Psoas muscle (tissue), 8 donors: ENCODE results near the gene PIGL. TPM values are rescaled to one million over a fixed set of nuclear protein-coding genes. Genes with fewer than 3 reads are reported as not detected.
"Not testable (repeated sequence)": the region's sequence is repeated elsewhere in the genome, so short reads cannot be mapped to it uniquely, and the experiment has no call there.

ENCODE experiments used
- ATAC-seq, 4 donors: fragments of 200-7000 bp; cut with Tn5 transposase; one replicate each; pipeline ENCODE4 v1.9.1; 2020; ENCODE audit warnings: moderate library complexity in 3 of 4, mild to moderate bottlenecking in 2 of 4
- DNase-seq, 2 donors: peaks; one replicate each; pipeline ENCODE4 v3.0.0-alpha.2; 2020
- H3K27ac ChIP-seq: fragments of 200-600 bp; one replicate; pipeline ENCODE4 v1.8.0; 2022
- H3K27me3 ChIP-seq, 3 donors: fragments of 200-600 bp in 1 of 3; one replicate each; pipeline versions ENCODE4 v1.6.1 to v1.8.0; 2013 to 2022; ENCODE audit warnings: low read length in 2 of 3, mild to moderate bottlenecking in 2 of 3, moderate library complexity in 1 of 3; ENCODE audit not compliant: insufficient read depth in 3 of 3
- H3K36me3 ChIP-seq, 2 donors: fragments of 200-600 bp in 1 of 2; one replicate each; pipeline versions ENCODE4 v1.6.1 to v1.8.0; 2013 to 2022; ENCODE audit warnings: low read depth in 1 of 2, mild to moderate bottlenecking in 1 of 2, moderate library complexity in 1 of 2; ENCODE audit not compliant: insufficient read depth in 1 of 2
- H3K4me1 ChIP-seq: fragments of 200-600 bp; one replicate; pipeline ENCODE4 v1.8.0; 2022
- H3K4me3 ChIP-seq: fragments of 200-600 bp; one replicate; pipeline ENCODE4 v1.8.0; 2022; ENCODE audit warnings: mild to moderate bottlenecking
- H3K9me3 ChIP-seq: fragments of 200-600 bp; one replicate; pipeline ENCODE4 v1.8.0; 2022
- WGBS, 3 donors: extraction: QIAGEN DNeasy Blood & Tissue Kit; methylation state at CpG; one replicate each; pipeline versions ENCODE4 v1.1.6 to v1.1.7; 2013; 5-methylcytosine and 5-hydroxymethylcytosine counted together
- intact Hi-C, 2 donors: fragments of 100-400 bp; cut with DNase I; formaldehyde crosslinking; loops; one replicate each; pipeline versions ENCODE4 v1.11.0 to v1.14.2; 2022
- polyA plus RNA-seq, 3 donors: library from polyadenylated mRNA; stranded (reverse); fragments of 200-250 nt; gene quantifications; one replicate each; pipeline ENCODE4 v1.2.3, GENCODE V29; 2013
- total RNA-seq, 4 donors: library from RNA; stranded (reverse); fragmentation: NEBNext Ultra II Directional in 2 of 4; extraction: Animal tissue kit (Norgen Biotek cat#: 25700) in 2 of 4; gene quantifications; one replicate each; pipeline versions ENCODE4 v1.2.1 to v1.2.4, GENCODE V29; 2021 to 2023
- TF ChIP-seq, protein P1 (sequence below): fragments of 200-600 bp; IDR thresholded peaks from one replicate; pipeline ENCODE4 v1.8.0; 2022; ENCODE audit warnings: antibody characterized with exemption
- donor health status: healthy with polysubstance abuse.
- donor health status: DM: no; HTN: no; CAD: no; lungs with moderate emphysema.
- donor health status: Bipolar disorder and iron deficiency.
- donor health status: healthy.
- donor health status: DM: yes; HTN: yes; CAD: no.
- donor health status: DM: no; HTN: no; CAD: no.
- donor health status: DM: no; HTN: no; CAD: no.
- donor health status: DM: yes; HTN: yes; CAD: no.

Gene PIGL
- total and polyA plus RNA-seq, 7 donors: 3.8 to 13.2 (median 8.3) TPM

DNA sequence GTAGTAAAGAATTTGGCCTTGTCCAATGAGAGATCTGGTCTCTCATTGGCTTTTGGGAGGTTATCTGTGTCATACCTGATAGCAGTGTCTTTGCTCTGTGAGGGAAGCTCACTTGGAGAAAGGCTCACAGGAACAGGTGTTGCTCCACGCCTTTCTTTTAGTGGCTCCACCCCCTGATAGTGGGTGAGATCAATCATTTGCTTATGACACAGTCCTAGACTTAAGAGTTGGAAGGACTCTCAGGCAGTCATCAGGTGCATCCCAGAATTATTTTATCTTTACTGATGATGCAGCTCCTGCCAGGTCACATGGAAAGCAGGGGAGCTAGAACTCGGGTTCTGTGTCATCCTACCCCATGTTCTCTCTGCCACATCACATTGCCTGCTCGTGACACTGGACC lies 76.9 kb downstream of the PIGL start:
- WGBS, 3 donors: 85 to 94% (median 88%) methylated on average over 3 of the region's 3 CpGs
- no peaks in the 10 kb centered on the region for H3K27me3 ChIP-seq
- no peak overlapping the region for H3K27ac ChIP-seq
- H3K4me1 ChIP-seq: no peaks in the 10 kb centered on the region
- no peak for ATAC-seq
- TF ChIP-seq, protein P1, sequence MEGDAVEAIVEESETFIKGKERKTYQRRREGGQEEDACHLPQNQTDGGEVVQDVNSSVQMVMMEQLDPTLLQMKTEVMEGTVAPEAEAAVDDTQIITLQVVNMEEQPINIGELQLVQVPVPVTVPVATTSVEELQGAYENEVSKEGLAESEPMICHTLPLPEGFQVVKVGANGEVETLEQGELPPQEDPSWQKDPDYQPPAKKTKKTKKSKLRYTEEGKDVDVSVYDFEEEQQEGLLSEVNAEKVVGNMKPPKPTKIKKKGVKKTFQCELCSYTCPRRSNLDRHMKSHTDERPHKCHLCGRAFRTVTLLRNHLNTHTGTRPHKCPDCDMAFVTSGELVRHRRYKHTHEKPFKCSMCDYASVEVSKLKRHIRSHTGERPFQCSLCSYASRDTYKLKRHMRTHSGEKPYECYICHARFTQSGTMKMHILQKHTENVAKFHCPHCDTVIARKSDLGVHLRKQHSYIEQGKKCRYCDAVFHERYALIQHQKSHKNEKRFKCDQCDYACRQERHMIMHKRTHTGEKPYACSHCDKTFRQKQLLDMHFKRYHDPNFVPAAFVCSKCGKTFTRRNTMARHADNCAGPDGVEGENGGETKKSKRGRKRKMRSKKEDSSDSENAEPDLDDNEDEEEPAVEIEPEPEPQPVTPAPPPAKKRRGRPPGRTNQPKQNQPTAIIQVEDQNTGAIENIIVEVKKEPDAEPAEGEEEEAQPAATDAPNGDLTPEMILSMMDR: no peak
- H3K4me3 ChIP-seq: no peak overlapping the region
- H3K36me3 ChIP-seq: no peaks in the 10 kb centered on the region
- intact Hi-C loops: no loop called here
- H3K9me3 ChIP-seq: no peaks in the 10 kb centered on the region
- no peak for DNase-seq

DNA sequence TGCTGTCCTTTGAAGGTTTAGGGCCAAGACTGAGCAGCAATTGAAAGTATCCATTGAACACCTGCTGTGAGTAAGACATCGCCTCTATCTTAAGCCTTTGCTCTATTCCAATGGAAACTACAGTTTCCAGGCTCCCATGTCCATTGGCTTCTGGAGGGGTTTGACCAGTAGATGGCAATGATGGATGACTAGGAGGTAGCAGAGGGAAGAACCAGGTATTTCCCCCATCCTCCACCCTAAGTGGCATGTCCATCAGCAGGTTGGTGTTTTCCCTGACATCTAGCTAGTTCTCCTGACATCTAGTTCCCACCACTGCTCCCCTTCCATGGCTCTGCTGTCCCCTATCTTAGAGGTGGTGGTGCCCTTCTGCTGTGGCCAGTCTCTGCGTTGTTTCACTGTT lies 77.5 kb downstream of the PIGL start:
- TF ChIP-seq, protein P1: no peak
- intact Hi-C loops: no loop called here
- no peaks in the 10 kb centered on the region for H3K27me3 ChIP-seq
- no peak for DNase-seq
- no peak overlapping the region for H3K27ac ChIP-seq
- H3K9me3 ChIP-seq: no peaks in the 10 kb centered on the region
- no peaks in the 10 kb centered on the region for H3K4me1 ChIP-seq
- ATAC-seq: no peak
- WGBS, 3 donors: 94 to 96% (median 95%) methylated on average over 2 of the region's 2 CpGs
- H3K4me3 ChIP-seq: no peak overlapping the region
- no peaks in the 10 kb centered on the region for H3K36me3 ChIP-seq

- DNase-seq, H3K4me3 ChIP-seq, H3K36me3 ChIP-seq, ATAC-seq, H3K27ac ChIP-seq, H3K4me1 ChIP-seq, H3K27me3 ChIP-seq, intact Hi-C loops, H3K9me3 ChIP-seq: not testable (repeated sequence)
- 94 to 95% (median 95%) methylated on average over 3 of the region's 3 CpGs for WGBS, 3 donors
Measured at GRCh38 chr17:16296072-16296471, 79.1 kb downstream of the PIGL start.

GRCh38 chr17:16297367-16298139 lies 80.5 kb downstream of the PIGL start:
- 78 to 80% (median 78%) methylated on average over 11 of the region's 11 CpGs for WGBS, 3 donors
- Histone ChIP-seq H3K4me3 (no peak overlapping the region), H3K27me3 (no peaks in the 10 kb centered on the region), H3K36me3 (peaks cover 2 to 11% of the 10 kb centered on the region in 2 donors), H3K4me1 (no peaks in the 10 kb centered on the region), H3K27ac (no peak overlapping the region), H3K9me3 (no peaks in the 10 kb centered on the region)
- intact Hi-C loops: no loop called here
- TF ChIP-seq, protein P1: no peak
- DNase-seq: no peak
- ATAC-seq: no peak

DNA sequence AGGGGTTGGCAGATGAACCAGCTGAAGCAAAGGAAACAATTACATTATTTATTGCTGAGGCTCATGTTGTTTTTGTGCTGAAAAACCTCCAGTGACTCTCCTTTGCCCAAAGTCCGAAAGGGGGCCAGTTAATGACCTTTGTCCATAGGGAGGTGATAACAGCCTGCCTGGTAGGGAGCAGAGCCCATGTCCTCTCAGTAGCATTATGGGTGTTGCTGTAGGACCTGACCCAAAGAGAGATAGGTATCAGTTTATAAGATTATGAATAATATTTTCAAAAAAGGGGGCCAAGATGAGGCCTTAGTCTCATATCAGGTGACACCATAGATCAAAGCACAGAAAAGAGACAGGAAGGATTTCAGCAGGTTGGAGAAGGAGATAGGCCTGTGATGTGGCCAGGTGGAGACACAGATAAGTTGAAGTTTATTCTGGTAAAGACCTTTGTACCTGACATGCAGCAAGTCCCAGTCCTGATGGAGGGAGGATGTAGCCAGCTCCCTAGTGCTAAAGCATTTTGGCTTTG lies 81.2 kb downstream of the PIGL start:
- intact Hi-C loops: no loop called here
- no peak for ATAC-seq
- TF ChIP-seq, protein P1: no peak
- Histone ChIP-seq H3K4me3 (no peak overlapping the region), H3K27me3 (no peaks in the 10 kb centered on the region), H3K9me3 (no peaks in the 10 kb centered on the region), H3K4me1 (no peaks in the 10 kb centered on the region), H3K27ac (no peak overlapping the region), H3K36me3 (peaks cover 2 to 11% of the 10 kb centered on the region in 2 donors)
- DNase-seq: no peak
- 87 to 100% (median 91%) methylated on average over 1 of the region's 1 CpG for WGBS, 3 donors
